Caki2 (cell line): Measurements from ENCODE around the gene TEX19. TPM values are rescaled to one million over a fixed set of nuclear protein-coding genes. Genes with fewer than 3 reads are reported as not detected.

Source experiments
- DNase-seq: peaks from one replicate; pipeline ENCODE4 v3.0.0-alpha.2; 2015; ENCODE audit warnings: low read depth
- in situ Hi-C: cut with HindIII; loops from 2 replicates; pipeline ENCODE4 v1.10.0; 2016; ENCODE audit warnings: low sequenced_read_pairs, low pct_unique_long_range_greater_than_20kb, mixed read lengths
- total RNA-seq: library from RNA; depleted of rRNA; stranded (reverse); fragments of >200 nt; shearing (Covaris generic); gene quantifications from 2 replicates; pipeline ENCODE4 v1.2.3, GENCODE V29; 2014; ENCODE audit warnings: low replicate concordance

TEX19 gene
- total RNA-seq, 1 experiment from 2014 or later: 0.37 TPM

DNA sequence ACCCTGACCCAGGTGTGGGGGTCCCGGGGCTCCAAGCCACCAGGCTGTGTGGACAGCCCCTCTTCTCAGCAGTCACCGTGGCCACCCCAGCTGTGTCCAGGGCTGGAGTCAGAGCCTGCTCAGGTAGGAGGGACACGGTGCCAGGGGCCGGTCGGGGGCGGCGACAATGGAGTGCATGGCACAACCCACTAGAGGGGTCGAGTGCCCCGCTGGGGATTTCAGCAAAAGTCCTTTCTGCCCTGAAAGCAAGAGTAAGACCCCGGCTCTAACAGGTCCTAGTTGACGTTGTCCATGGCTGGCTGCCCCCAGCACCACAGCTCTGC, 23.8 kb downstream of the TEX19 start:
- no peak for DNase-seq
- in situ Hi-C loops: no loop called here

DNA sequence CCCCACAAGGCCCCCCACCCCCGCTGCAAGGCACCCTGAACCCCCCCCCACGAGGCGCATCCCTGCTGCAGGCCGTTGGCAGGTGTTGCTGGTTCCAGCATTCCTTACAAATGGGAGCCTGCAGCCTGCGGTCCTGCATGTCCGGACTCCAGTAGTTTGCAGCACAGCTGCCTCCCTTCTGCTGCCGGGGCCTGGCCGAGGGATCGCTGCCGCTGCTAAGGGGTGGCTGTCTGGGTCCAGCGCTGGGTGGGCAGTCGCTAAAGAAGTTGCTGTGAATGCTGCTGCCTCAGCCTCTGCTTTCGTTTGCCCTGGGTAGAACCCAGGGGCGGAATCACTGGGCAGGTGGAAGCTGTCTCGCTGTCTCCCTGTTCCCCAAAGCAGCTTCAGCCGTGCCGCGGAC, 24.4 kb downstream of the TEX19 start:
- DNase-seq: no peak
- in situ Hi-C loops: no loop called here

DNA sequence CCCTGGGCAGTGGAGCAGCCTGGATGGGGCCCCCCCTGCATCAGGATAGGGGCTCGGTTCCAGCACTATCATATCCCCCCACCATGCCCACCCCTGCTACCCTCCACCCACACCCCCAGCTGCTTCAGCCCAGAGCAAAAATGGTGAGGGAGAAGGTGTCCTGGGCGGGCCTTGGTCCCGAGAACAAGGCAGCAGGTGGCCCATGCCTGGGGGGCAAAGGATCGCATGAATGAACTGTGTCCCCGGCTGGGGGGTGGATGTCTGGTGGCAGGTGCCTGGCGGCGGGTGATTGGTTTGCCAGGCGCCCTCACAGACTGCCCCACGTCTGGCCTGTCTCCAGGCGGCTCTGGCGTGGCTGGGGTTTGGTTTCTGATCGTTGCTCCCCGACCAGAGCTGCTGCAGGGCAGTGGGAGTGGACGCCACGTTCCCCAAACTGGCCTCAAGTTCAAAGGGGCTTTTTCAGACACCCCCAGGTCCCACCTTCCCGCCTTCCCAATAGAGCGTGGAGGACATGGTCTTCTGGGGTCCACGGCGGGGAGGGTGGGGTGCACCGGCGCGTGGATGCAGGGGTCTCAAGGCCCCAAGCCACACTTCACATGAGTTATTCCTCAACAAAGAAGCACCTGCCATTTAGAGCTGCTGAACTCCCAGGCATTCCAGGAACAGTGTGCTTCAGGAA, 25.1 kb downstream of the TEX19 start:
- no peak for DNase-seq
- in situ Hi-C loops: no loop called here

DNA sequence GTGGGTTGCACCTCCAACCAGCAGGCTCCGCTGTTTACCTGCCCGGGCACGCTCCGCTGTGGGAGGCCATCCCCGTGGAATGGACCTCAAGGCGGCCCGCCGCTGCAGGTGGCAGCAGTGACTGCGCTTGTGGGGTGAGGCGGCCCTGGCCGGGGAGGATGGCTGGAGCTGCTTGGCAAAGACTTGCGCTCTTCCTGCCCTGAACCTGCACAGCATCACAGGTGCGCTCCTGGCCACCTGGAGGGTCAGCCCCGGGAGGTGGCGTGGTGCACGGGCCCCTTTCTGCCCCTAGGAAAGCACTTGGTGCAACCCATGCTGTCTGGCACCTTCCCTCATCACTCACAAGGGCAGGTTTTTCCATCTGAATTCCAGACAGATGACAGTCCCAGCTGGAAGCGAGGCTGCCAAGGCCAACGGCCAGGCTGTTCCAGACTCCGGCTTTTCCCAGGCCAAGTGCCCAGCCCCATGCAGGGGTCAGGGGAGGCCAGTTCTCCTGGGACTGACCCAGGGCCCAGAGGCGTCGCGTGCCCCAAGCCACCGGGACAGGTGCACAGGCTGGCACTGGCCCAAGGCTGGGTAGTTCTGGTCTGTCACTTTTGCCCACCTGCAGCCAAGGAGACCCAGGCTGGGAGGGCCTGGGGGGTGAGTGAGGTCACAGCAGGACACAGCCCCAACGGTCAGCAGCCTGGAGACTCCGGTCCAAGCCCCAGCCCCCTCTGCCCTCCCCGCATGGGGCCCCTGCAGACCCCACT, 25.9 kb downstream of the TEX19 start:
- in situ Hi-C loops: no loop called here
- peak; percentile 40 for DNase-seq

DNA sequence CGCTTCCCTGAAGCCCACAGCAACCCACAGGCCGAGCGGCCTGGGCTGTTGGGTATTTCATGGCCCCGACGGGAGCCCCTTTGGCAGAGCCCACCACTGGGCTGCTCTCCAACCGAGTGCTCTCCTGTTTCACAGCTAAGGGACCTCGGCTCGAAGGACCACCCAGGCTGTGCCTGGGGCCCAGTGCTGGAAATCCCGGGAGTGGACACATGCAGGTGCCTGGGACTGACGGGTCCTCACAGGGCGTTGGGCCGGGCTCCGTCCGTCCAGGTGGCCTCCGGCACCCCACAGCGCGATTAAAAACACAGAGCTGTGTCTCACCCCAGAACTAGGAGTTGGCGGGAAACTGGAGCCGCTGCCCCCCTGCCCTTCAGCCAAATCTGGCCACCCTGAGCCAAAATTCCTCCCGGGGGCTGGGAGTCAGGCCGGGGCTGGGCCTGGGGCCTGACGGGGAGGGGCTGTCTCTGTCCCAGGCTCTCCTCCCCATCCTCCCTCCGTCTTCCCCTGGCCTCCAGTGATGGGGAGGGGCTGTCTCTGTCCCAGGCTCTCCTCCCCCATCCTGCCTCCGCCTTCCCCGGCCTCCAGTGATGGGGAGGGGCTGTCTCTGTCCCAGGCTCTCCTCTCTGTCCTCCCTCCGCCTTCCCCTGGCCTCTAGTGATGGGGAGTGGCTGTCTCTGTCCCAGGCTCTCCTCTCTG, 26.7 kb downstream of the TEX19 start:
- DNase-seq: no peak
- in situ Hi-C loops: no loop called here

DNA sequence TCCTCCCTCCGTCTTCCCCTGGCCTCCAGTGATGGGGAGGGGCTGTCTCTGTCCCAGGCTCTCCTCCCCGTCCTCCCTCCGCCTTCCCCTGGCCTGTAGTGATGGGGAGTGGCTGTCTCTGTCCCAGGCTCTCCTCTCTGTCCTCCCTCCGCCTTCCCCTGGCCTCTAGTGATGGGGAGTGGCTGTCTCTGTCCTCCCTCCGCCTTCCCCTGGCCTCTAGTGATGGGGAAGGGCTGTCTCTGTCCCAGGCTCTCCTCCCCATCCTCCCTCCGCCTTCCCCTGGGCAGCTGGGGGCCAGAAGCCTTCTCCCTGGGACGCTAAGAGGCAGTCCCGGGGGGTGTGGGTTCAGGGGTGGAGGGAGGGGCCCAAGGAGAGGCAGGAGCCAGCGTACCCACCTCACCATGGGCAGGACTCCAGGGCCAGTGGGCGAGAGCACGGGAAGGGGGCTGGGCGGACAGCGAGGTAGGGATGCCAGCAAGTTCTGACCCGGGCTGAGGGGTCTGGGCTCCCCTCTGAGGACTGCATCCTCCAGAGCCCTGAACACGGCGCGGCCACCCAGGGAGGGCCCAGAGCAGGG, 27.3 kb downstream of the TEX19 start:
- no peak for DNase-seq
- in situ Hi-C loops: no loop called here

DNA sequence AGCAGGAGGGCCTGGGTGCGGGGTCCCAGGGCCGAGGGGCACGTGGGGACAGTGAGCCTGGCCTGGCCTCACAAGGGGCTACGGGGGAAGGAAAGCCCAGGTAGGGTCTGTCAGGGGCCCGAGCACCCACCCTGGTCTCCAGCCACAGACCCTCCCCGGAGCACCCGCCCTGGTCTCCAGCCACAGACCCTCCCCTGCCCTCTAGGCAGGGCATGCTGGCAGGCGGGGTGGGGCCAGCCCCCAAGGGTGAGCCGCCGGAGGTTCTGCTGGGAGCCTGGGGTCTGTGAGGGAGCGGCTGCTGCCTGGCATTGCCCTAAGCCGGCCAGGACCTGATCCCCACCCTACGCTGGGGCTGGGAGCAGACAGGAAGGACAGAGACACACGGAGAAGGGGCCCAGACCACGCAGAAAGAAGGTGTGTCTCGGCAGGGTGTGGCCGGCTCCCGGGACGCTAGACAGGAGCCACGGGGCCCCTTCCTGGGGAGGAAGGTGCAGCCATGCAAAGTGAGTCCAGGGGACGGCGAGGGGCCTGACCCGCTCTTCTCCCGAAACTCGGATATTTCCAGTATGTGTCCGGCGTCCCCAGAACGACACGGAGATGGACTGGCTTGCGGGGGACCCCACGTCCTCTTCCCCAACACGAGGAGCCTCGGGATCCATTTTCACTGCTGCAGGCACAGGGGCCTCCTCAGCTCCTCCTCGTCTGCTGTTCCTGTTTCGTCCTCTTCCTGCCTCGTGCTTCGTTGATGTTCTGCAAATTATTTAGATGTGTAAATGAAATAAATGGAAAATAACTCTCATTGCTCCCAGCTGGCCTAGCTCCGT, 28.0 kb downstream of the TEX19 start:
- DNase-seq: no peak
- in situ Hi-C loops: no loop called here

DNA sequence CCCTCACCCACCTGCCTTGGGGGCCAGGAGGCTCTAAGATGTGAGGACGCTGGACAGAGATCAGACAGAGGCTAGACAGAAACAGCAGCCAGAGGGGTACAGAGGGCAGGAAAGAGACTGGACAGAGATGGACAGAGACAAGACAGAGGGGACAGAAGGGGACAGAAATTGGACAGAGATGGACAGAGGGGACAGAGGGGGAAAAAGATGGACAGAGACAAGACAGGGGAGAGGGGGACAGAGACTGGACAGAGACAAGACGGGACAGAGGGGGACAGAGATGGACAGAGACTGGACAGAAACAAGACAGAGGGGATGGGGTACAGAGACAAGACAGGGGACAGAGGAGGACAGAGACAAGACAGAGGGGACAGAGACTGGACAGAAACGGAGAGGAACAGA, 28.7 kb downstream of the TEX19 start:
- DNase-seq: no peak
- in situ Hi-C loops: no loop called here

DNA sequence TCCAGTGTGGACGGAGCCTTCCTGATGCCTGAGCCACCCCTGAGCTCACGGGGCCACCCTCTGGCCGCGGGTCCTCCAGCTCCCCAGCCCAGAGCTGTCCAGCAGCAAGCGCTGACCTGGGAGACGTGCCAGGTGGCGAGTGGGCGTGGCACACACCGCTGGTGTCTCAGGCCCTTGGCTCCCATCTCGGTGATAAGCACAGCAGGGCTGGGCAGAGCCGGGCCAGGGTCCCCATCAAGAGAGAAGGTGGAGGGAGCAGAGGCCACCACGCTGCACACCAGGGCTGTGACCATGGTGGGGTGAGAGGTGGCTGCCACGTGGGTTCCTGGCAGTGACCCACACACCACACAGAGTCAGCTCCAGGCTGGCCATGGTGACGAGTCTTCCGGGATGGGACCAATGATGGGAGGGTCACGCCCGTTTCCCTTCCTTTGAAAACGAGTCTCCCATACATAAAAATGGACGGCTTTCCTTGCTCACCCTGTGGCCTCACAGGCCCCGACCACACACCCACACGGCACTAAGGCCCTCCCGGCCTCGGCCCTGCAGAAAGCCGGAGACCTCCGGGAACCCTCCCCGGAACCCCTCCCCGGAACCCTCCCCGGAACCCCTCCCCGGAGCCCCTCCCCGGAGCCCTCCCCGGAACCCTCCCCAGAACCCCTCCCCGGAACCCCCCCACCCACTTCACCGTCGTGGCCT, 29.3 kb downstream of the TEX19 start:
- no peak for DNase-seq
- in situ Hi-C loops: no loop called here

DNA sequence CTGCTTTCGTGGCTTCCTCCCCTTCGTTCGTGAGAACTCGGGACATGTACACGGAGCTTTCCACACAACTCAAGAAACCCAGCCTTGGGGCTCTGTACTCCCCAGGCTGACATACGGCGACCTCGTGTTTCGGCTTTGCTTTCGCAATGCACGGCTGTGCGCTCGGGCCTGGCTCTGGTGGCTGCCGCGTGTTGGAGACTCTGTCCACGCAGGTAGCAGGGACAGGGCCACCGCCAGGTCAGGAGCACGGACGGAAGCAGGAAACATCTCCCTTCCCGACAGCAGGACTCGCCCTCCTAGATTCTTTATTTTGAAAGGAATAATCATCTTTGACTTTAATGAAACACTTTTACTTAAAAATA, 29.9 kb downstream of the TEX19 start:
- DNase-seq: no peak
- in situ Hi-C loops: no loop called here

DNA sequence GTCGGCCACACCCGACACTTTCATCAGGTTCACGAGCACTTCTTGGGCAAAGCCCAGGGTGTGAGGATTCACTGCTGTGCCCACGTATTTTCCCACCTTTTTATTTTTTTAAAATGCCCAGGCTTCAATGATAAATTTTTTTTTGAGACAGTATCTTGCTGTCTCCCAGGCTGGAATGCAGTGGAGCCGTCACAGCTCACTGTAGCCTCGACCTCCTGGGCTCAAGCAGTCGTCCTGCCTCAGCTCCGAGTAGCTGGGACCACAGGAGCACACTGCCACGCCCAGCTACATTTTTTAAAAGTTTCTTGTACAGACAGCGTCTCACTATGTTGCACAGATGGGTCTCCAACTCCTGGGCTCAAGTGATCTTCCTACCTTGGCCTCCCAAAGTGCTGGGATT, 30.3 kb downstream of the TEX19 start:
- DNase-seq: no peak
- in situ Hi-C loops: no loop called here

DNA sequence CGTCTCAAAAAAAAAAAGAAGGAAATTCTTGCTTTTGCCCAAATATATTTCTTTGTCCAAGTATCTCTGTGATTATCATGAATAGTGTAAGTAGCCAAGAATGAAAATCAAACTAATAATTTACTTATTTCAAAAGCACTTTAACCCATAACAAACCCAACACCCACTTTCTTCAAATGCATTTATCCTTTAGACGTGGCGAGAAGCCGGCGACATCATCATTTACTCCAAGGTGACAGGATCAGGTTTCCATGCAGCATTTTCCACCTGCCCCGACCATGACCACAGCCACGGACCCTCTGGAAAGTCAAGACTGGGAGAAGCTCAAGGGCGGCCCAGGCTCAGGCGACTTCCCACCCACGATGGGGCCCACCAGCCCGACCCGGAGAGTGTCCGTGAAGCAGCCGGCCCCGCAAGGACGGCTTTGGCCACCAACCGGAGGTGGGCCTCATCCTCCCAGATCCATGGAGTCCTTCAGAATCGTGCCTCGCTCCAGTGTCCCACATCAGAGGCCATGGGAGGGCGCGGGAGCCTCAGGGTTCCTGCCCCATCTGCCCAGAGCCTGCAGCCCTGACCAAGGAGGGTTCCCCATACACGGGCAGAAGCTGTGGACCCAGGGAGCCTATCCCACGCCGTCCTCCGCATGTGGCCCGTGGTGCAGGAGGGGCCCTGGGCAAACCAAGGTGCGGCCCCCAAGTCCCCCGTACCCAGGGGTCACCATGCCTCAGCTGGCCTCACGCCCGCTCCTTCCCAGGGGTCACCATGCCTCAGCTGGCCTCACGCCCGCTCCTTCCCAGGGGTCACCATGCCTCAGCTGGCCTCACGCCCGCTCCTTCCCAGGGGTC, 31.2 kb downstream of the TEX19 start:
- in situ Hi-C loops: no loop called here
- no peak for DNase-seq

DNA sequence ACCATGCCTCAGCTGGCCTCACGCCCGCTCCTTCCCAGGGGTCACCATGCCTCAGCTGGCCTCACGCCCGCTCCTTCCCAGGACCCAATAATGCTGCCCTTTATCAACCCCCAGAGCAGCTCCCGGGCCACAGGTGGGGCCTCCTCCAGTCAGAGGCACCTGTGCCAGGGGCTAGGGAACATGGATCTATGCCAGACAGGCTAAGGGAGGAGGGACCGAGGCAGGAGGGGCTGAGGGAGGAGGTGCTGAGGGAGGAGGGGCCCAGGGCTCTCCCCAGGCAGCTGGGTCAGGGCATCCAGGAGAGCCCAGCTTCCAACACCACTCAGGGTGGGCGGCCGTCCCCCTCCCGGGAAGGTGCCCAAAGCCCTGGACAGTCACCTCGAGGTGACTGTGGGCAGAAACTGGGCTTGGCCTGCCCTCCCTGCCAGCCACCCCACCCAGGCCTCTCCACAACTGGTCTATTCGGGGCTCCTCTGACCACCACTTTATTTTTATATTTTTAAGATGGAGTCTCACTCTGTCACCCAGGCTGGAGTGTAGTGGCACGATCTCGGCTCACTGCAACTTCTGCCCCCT, 31.9 kb downstream of the TEX19 start:
- no peak for DNase-seq
- in situ Hi-C loops: no loop called here

DNA sequence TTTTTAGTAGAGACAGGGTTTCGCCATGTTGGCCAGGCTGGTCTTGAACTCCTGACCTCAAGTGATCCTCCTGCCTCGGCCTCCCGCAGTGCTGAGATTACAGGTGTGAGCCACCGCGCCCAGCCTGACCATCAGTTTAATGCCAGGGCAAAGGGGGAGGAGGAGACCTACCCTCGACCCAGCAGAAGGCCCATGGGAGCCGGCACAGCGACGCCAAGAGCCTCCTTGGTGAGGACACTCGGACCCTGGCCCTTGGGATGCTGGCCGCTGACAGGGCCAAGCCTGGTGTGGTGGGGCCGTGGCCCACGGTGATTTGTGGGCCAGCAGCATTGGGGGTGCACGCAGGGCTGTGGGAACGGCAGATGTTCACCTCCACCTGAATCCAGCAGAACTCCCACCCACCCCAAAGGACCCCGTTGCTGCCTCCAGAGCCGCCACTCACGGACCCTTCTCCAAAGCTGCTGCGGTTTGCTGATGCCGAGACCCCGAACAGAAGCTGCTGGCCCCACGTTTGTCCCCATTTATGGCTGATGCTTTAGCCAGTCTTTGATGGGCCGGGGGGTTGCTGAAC, 32.5 kb downstream of the TEX19 start:
- in situ Hi-C loops: no loop called here

DNA sequence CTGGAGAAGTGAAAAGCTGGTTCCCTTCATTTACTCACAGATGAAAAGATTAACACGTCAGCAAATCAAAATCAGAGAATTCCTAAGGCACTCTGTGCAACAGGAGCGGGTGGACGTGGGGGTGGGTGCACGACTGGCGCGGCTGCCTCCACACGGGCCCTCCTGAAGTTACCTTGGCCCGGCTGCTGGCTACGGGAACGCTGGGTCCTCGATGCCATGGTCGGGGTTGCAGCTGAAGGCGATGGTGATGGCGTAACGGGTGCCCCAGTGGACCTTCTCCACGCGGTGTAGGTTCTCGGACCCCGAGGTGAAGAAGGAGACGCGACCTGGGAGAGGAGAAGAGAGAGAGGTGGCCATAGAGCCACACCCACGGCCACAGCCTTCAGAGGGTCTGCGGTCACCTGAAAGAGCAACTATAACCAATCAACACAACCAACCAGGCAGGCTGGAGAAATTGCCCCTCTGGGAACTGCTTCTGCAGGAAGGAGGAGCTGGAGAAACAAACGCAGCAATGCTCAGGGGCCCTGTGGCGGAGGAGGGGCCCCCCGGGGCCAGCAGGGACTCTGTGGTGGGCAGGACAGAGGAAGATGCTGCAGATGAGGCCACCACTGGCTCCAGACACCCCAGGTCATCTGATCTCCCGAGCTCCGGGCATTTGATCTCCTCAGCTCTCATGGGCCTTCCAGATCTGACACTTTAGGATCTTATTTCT, 33.3 kb downstream of the TEX19 start:
- in situ Hi-C loops: no loop called here
- no peak for DNase-seq

More for the DNA sequence above, 32.5 kb downstream of the TEX19 start:
- no peak for DNase-seq

DNA sequence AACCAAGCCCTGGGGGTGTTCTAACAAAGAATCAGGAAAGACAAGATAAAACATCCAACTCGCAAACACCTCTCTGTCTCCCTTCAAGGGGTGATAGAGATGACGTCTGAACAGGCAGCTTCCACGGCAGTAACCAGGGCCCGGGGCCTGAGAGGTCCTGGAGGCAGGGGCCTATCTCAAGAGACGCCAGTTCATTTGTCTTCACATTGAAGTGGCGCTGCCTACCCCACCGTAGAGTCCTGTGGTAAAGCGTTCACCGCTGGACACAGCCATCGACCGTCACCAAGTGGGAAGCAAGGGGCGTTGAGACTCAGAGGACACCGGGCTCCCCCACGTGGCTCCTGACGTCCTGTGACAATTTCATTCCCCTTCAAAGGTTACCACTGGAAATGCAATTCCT, 33.9 kb downstream of the TEX19 start:
- no peak for DNase-seq
- in situ Hi-C loops: no loop called here
